Kidney (tissue), 14 donors: ENCODE results near the gene BTBD9. TPM values are rescaled to one million over a fixed set of nuclear protein-coding genes. Genes with fewer than 3 reads are reported as not detected.

Source experiments
- DNase-seq, 5 donors: peaks; one replicate each; pipeline ENCODE4 v3.0.0-alpha.2; 2013 to 2020
- FAIRE-seq: peaks from 2 replicates; lab custom pipeline; 2012; peaks lifted over from hg19 to GRCh38; lab: Jason Lieb, UNC
- H3K27ac ChIP-seq, 2 donors: one replicate each; pipeline ENCODE4 v1.7.0; 2013; ENCODE audit warnings: low read depth in 2 of 2, low read length in 2 of 2, inconsistent platforms in 1 of 2
- H3K27me3 ChIP-seq: one replicate; pipeline ENCODE4 v1.7.1; 2013; ENCODE audit warnings: low read length, inconsistent platforms; ENCODE audit not compliant: control insufficient read depth, insufficient read depth
- H3K36me3 ChIP-seq, 3 donors: one replicate each; pipeline versions ENCODE4 v1.7.0 to v1.7.1; 2013; ENCODE audit warnings: low read length in 3 of 3, control low read depth in 1 of 3, inconsistent platforms in 1 of 3; ENCODE audit not compliant: insufficient read depth in 3 of 3, control insufficient read depth in 2 of 3
- H3K4me1 ChIP-seq, 3 donors: one replicate each; pipeline versions ENCODE4 v1.7.0 to v1.7.1; 2013; ENCODE audit warnings: low read length in 3 of 3, inconsistent platforms in 1 of 3, low read depth in 1 of 3; ENCODE audit not compliant: control insufficient read depth in 2 of 3, insufficient read depth in 2 of 3
- H3K4me3 ChIP-seq, 3 donors: one replicate each; pipeline versions ENCODE4 v1.7.0 to v1.8.1; 2013; ENCODE audit warnings: low read length in 3 of 3, control low read depth in 1 of 3, inconsistent platforms in 1 of 3
- H3K9ac ChIP-seq, 3 donors: one replicate each; pipeline versions ENCODE4 v1.7.0 to v1.7.1; 2013; ENCODE audit warnings: low read length in 3 of 3, control low read depth in 1 of 3, inconsistent platforms in 1 of 3
- H3K9me3 ChIP-seq, 3 donors: one replicate each; pipeline versions ENCODE4 v1.7.0 to v1.7.1; 2013; ENCODE audit warnings: low read length in 3 of 3, control low read depth in 1 of 3, inconsistent platforms in 1 of 3; ENCODE audit not compliant: control insufficient read depth in 2 of 3, insufficient read depth in 1 of 3
- intact Hi-C: fragments of 100-400 bp; cut with DNase I; formaldehyde crosslinking; loops from one replicate; pipeline ENCODE4 v1.11.1; 2022
- polyA plus RNA-seq: library from polyadenylated mRNA; stranded (reverse); fragments of 350-450 nt; fragmentation: Illumina TruSeq; extraction: RNeasy Lipid Tissue Mini Kit (QIAGEN cat#74804); gene quantifications from one replicate; pipeline ENCODE4 v1.2.3, GENCODE V29; 2014; ENCODE audit warnings: low read depth, low replicate concordance; ENCODE audit not compliant: insufficient read depth
- total RNA-seq: library from RNA; stranded (reverse); fragmentation: NEBNext Ultra II Directional; extraction: Animal tissue kit (Norgen Biotek cat#: 25700); gene quantifications from one replicate; pipeline ENCODE4 v1.2.1, GENCODE V29; 2021
- TF ChIP-seq, protein P1 (sequence below): IDR thresholded peaks from 3 replicates; pipeline ENCODE4 v1.5.1; 2012; ENCODE audit warnings: mild to moderate bottlenecking, moderate library complexity, borderline replicate concordance; ENCODE audit not compliant: insufficient read depth; ENCODE audit errors: extremely low read depth
- donor health status: control.
- donor health status: control.
- donor health status: control.
- donor health status: control.
- donor health status: control.
- donor health status: DM: yes; HTN: yes; CAD: no.
- donor health status: Normal renal cell carcinoma (clear cell type).

BTBD9 gene
- total and polyA plus RNA-seq, 2 donors from 2014 or later = 4.2 to 29.9 TPM

DNA sequence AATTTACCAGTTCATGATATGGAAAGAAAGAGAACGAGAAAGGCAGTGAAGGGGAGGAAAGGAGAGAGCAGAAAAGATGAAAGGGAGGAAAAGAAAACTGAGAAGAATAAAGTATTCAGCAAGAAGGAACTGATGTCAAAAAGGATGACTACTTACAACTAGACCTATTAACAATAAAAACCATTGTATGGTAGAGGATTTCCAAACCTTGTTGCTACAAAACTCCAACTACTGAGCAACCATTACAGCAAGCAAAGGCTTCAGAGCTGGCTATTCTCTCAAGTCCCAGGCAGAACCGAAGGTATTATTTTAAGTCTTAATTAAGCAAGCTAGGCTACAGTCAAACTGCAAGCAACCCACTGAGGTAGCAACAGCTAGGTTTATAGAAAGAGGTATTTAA lies 142.2 kb downstream of the BTBD9 start:
- intact Hi-C loops = no loop called here

DNA sequence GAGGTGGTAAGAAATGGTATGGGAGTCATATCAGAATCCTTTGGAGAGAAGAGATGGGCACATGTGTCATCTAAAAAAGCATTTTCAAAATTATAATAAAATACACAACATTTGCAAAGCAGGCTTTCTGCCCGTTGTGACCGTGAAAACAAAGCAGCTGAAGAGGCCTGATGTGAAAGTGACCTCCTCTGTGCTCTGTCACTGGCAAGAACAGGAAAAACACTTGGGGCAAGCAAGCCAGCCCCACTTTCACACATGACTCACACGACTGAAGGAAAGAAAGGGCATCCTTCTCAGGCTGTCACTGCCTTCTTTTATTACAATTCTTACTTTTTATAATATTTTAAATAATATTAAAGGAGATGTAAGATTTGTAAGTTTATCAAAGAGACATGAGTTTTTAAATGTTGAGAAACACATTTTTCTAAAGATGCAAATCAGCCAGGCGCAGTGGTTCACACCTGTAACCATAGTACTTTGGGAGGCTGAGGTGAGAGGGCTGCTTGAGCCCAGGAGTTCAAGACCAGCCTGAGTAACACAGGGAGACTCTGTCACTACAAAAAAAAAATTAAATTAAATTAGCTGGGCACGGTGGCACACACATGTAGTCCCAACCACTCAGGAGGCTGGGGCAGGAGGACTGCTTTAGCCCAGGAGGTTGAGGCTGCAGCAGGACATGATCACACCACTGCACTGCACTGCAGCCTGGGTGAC lies 143.7 kb downstream of the BTBD9 start:
- no peak overlapping the region for H3K4me3 ChIP-seq
- FAIRE-seq (no peak), DNase-seq (no peak)
- H3K27me3 ChIP-seq = no peaks in the 10 kb centered on the region
- no peaks in the 10 kb centered on the region for H3K9me3 ChIP-seq
- intact Hi-C loops = no loop called here
- TF ChIP-seq, protein P1, sequence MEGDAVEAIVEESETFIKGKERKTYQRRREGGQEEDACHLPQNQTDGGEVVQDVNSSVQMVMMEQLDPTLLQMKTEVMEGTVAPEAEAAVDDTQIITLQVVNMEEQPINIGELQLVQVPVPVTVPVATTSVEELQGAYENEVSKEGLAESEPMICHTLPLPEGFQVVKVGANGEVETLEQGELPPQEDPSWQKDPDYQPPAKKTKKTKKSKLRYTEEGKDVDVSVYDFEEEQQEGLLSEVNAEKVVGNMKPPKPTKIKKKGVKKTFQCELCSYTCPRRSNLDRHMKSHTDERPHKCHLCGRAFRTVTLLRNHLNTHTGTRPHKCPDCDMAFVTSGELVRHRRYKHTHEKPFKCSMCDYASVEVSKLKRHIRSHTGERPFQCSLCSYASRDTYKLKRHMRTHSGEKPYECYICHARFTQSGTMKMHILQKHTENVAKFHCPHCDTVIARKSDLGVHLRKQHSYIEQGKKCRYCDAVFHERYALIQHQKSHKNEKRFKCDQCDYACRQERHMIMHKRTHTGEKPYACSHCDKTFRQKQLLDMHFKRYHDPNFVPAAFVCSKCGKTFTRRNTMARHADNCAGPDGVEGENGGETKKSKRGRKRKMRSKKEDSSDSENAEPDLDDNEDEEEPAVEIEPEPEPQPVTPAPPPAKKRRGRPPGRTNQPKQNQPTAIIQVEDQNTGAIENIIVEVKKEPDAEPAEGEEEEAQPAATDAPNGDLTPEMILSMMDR = no peak
- H3K9ac ChIP-seq = no peak overlapping the region
- H3K36me3 ChIP-seq = no peaks in the 10 kb centered on the region
- H3K27ac ChIP-seq = no peak overlapping the region
- H3K4me1 ChIP-seq = no peaks in the 10 kb centered on the region

More for the DNA sequence above, 142.2 kb downstream of the BTBD9 start:
- DNase-seq (no peak), FAIRE-seq (no peak)
- Histone ChIP-seq H3K4me3 (no peak overlapping the region), H3K9ac (no peak overlapping the region), H3K9me3 (no peaks in the 10 kb centered on the region), H3K27me3 (no peaks in the 10 kb centered on the region), H3K4me1 (no peaks in the 10 kb centered on the region), H3K36me3 (no peaks in the 10 kb centered on the region), H3K27ac (no peak overlapping the region)
- TF ChIP-seq, protein P1 = no peak

DNA sequence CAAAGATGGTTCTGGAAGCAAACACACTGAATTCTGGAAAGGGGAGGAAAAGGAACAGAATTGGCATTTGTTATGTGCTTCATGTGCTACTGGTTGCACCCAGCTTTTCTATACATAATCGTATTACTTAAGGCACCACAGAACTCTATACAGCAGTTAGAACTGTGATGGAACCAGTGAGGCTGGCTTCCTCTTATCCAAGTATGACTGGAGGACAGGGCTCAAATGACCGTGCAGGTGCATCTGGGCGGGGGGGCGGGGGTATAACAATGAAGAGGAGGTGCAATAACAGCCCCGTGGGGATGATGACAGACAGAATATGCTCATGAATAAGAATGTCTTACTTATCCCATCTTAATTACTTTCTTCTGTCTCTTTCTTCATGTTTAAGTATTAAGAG lies 144.2 kb downstream of the BTBD9 start:
- intact Hi-C loops = no loop called here
- no peak for FAIRE-seq
- H3K4me1 ChIP-seq = no peaks in the 10 kb centered on the region
- TF ChIP-seq, protein P1 = no peak
- no peak overlapping the region for H3K4me3 ChIP-seq
- no peaks in the 10 kb centered on the region for H3K9me3 ChIP-seq
- no peak for DNase-seq
- H3K36me3 ChIP-seq = no peaks in the 10 kb centered on the region
- no peak overlapping the region for H3K9ac ChIP-seq
- H3K27ac ChIP-seq = no peak overlapping the region
- H3K27me3 ChIP-seq = no peaks in the 10 kb centered on the region
